Right renal cortex interstitium (tissue), 3 donors: ENCODE results near the gene ADAMTSL1. TPM values are rescaled to one million over a fixed set of nuclear protein-coding genes. Genes with fewer than 3 reads are reported as not detected.
A peak's percentile ranks its signal among the peaks of the same experiment; 100 is the strongest.

ENCODE experiments used
- DNase-seq, 3 donors: peaks; one replicate each; pipeline ENCODE4 v3.0.0-alpha.2; 2013; ENCODE audit warnings: low read depth in 3 of 3, low spot score in 2 of 3
- polyA plus RNA-seq, 3 donors: library from polyadenylated mRNA; unstranded; fragments of 120-200 nt; gene quantifications; one replicate each; pipeline ENCODE4 v1.2.1, GENCODE V29; 2013; ENCODE audit not compliant: insufficient read length in 3 of 3

Gene ADAMTSL1
- polyA plus RNA-seq, 3 donors: 11.3 to 16.5 (median 16.1) TPM

DNA sequence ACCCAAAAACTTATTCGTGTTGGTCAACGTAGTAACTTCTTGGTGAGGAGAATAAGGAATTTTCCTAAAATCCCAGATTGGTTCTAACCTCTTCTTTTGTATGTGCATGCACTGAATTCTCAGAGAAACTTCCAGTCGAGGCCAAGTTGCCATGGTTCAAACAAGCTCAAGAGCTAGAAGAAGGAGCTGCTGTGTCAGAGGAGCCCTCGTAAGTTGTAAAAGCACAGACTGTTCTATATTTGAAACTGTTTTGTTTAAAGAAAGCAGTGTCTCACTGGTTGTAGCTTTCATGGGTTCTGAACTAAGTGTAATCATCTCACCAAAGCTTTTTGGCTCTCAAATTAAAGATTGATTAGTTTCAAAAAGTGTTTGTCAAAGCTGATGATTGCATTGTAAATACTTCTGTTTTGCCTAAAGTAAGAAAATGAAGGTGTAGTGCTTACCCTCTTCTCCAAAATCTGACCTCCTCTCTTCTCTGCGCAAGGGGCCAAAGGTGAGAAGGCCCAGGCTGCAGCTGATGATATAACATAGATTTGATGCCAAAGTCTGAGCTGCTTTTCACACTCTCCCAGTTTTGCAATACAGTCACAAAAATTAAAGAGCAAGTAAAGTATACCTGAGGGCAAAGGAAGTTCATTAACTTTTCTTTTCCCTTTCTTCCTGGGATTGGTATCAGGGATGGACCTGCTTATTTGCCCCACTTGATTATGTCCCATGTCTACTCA is 210.8 kb downstream of the ADAMTSL1 start:
- no peak for DNase-seq

DNA sequence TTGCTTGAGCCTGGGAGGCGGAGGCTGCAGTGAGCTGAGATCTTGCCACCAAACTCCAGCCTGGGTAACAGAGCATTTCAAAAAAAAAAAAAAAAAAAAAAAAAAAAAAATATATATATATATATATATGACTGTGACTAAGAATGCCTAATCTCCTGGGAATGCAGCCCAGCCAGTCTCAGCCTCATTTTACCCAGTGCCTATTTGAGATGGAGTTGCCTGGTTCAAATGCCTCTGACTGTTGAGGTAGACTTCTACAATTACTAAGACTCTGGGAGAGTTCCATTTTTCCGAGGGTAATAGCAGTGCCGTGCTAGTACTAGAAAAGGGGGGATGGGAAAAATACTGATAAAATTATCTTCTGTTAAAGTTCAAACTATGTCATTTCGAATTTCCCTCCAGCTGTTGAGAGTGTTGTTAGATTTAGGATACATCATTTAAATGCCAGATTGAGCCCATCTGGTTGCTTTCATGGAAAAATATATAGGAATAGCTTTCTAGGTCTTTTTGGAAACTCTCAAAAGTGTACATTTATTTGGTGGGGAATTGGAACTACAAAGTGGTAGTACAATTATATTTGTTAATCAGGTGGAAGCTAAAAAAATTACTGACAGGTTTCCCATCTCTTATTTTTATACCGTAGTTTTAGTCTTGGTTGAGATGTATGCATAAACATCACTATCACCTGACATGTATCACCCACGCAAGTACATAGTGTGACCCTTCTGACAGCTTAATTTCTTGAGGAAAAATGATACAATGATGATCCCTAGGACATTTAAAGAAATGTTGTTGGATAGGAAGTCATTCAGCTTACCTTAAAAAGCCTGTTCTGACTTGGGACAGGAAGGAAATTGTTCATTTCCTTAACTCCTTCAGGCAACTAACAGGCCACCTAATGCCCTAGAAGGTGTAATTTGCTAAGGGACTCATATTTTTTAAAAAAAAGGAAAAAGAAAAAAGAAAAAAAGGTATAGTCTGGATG is 214.9 kb downstream of the ADAMTSL1 start:
- no peak for DNase-seq

DNA sequence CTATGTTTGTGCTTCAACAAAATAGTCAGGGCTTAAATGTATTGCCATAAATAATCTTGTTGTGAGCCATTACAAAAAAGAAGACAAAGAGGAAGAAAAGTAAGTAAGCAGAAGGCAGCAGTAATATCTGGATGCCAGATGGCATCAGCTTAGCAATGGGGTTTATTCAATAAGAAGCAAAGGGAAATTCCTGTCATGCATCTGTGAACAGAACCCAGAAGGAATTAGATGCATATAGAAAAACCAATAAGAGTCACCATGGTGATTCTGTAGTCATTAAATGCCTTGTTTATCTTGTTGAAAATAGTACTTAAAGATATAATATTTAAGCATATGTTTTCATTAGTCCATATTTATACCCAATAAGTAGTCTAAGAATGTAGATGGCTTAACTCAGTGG is 216.0 kb downstream of the ADAMTSL1 start:
- no peak for DNase-seq

DNA sequence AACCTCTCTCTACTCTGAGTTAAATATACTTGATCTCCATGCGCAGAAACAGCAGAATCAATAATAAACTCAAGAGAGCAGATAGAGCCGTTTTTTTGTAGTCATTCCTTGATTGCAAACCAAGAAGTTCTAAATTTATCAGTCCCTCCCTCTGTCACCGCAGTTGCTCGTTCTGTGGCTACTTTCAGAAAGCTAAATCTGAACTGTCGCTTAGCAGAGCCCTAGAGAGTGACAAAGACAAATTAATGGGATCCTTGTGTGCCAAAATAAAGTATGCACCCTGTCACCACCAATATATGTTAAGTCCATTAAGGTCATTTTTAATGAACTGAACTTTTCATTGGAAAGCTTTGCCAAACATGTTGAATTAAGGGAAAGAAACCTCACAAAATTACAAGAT is 218.3 kb downstream of the ADAMTSL1 start:
- no peak for DNase-seq

DNA sequence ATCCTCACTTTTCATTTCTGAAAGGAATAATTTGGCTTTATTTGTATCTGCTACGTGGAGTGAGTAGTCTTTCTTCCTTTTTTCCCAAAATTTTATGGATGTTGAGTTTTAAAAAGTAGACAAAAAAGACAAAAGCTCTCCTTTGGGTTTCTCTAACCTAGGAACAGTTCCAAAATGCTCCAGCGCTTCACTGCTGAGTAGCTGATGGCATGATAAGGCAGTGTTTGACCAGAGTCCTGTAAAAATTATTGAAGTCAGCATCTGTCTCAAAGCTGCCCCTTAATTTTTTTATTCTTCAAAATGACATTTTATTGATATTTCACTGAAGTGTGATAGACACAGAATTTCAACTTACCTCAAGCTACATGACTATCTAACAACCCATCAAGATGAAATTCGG is 219.0 kb downstream of the ADAMTSL1 start:
- no peak for DNase-seq

DNA sequence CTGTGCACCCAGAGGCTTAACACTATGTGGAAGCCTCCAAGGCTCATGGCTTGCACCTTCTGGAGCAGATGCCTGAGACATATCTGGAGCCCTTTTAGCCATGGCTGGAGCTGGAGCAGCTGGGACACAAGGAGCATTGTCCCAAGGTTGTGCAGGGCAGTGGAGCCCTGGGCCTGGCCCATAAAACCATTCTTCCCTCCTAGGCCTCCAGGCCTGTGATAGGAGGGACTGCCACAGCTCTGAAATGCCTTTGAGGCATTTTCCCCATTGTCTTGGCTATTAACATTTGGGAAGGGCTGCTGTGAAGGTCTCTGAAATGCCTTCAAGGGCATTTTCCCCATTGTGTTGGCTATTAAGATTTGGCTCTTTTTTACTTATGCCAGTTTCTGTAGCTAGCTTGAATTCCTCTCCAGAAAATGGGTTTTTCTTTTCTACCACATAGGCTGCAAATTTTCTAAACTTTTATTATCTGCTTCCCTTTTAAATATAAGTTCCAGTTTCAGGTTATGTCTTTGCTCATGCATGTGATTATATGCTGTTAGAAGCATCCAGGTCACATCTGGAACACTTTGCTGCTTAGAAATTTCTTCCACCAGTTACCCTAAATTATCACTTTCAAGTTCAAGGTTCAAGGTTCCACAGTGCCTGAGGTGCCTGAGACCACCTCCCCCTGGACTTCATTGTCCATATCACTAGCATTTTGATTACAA is 221.2 kb downstream of the ADAMTSL1 start:
- DNase-seq: no peak

DNA sequence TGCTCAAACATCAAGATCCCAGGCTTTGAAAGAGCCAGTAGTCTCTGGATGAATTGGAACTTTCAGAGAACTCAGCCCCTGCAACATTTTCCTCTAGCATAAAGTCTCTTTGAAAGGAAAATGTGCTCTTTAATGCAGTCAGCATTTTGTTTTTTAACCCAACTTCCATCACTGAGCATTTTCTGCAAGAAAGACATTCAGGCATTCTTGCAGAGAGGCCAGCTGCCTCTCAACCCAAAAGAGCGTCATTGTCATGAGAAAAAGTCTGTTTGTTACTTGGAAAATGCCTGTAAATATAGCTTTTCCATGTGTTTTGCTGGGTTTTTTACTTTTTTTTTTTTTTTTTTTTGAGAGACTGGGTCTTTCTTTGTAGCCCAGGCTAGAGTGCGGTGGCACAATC is 225.0 kb downstream of the ADAMTSL1 start:
- DNase-seq: no peak

DNA sequence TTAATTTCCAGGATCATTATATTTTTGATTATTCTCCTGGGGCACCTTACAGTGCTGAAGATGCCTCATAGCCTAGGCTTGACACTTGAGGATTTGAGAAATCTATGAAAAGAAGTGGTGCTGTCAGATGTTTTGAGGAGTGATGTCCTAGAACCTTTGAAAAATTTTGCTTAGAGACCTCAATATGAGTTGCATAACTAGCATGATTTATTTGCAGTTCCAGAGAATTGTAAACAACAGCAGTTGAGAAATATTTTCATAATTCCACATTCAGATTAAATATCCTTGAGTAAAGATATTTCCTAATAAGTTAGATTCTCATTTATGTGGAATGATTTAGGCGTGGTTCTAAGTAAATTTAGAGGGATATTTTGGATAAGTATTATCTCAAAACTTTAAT is 225.8 kb downstream of the ADAMTSL1 start:
- DNase-seq: no peak

DNA sequence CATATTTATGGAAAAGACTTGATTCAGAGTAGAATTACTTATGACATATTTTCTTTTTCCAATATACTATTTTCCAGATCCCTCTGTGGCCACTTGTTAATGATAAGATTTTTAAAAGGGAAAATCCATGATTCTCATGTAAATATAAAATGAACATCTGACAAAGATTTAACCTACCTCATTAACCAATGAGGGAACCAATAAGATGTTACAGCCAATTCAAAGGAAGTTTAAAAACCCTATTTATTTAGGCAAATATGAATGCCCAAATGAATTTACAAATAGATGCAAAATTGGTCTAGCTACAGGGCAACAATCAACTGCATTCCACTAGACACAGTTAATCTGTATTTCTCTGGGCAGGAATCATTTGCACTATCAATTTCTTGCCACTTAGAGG is 226.8 kb downstream of the ADAMTSL1 start:
- no peak for DNase-seq

DNA sequence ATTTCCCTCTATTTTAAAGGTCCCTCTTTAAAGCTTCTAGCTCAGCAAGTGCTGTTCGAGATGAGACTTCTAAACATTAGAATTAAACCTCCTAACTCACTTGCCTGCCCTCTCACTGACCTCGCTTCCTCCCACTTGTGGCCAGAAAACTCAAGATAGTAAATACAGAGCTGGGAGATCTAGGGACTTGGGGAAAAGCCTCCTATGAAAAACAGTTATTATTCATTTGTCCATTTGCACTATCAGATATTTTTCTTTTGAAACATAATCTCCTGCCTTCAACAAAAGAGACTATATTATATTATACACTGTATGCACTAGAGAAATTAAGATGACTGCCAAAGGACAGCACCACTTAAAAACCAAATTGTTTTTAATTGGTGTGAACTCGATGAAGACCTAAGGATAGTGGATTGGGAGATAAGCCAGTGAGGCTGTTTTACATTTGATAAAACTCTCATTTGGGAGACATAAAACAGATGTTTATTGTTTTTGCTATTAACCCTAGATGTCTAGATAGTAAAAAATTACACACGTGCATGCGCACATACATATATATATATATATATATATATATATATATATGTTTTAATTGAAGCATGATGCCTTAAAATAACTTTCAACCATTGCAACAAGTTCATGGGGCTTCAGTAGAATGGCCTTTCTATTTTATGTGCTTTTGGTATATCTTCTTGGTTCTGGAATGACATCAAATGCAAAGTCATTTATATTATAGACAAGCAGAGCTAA is 229.4 kb downstream of the ADAMTSL1 start:
- peak in 1 of 3 donors; percentile 45 for DNase-seq

DNA sequence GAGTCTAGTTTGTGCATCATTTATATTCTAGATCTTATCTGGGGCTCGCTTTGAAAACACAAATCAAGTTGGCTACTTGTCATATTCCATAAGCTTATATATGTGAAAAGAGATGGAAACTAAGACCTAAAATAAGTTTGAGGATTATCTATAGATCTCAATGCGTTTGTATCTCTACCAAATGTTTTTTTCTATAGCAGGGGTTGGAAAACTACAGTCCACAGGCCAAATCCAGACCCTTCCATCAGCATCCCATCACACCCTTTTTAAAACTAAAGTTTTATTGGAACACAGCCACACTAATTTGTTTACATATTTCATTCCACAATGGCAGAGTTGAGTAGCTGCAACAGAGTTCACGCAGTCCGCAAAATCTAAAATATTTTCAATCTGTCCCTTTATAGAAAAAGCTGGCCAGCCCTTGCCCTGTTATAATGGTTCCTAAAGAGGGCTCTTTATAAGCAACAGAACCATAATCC is 230.0 kb downstream of the ADAMTSL1 start:
- DNase-seq: no peak

DNA sequence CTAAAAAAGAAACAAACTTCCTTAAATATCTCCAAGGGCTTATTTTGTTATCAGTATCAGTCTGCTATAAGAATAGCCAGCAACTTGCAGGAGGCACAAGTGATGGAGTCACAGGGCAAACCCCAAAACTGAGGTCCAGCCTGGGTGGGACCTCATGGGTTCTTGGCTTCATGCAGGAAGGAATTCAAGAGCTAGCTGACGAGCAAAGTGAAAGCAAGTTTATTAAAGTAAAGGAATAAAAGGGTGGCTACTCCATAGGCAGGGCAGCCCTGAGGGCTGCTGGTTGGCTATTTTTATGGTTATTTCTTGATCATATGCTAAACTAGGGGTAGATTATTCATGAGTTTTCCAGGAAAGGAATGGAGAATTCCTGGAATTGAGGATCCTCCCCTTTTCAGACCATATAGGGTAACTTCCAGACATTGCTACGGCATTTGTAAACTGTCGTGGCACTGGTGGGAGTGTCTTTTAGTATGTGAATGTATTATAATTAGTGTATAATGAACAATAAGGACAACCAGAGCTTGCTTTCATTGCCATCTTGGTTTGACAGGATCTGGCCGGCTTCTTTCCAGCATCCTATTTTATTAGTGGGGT is 231.9 kb downstream of the ADAMTSL1 start:
- no peak for DNase-seq

DNA sequence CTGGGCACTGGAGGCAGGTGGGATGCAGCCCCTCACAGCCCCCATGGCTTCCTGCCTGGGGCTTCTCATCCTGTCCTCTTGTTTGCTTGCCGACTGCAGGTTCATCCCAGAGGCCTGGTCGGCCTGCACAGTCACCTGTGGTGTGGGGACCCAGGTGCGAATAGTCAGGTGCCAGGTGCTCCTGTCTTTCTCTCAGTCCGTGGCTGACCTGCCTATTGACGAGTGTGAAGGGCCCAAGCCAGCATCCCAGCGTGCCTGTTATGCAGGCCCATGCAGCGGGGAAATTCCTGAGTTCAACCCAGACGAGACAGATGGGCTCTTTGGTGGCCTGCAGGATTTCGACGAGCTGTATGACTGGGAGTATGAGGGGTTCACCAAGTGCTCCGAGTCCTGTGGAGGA is 232.7 kb downstream of the ADAMTSL1 start:
- DNase-seq: no peak

DNA sequence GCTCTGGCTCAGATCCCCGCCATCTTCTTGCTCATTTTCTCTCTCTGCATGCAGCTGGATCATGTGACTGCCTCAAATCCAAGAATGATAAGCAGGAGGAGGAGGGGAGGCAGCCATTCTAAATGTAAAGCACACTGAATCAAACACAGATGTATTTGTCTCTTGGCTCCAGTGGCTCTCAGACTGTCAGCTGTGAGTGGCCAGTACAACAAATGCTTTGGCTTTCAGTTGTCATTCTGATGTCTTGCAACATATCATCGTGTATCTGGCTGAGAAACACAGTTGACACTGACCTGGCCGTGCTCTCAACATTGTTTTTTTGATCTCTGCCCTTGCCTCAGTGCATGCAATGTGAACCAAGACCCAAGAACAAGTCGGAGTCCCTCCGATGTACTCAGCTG is 233.1 kb downstream of the ADAMTSL1 start:
- DNase-seq: no peak

DNA sequence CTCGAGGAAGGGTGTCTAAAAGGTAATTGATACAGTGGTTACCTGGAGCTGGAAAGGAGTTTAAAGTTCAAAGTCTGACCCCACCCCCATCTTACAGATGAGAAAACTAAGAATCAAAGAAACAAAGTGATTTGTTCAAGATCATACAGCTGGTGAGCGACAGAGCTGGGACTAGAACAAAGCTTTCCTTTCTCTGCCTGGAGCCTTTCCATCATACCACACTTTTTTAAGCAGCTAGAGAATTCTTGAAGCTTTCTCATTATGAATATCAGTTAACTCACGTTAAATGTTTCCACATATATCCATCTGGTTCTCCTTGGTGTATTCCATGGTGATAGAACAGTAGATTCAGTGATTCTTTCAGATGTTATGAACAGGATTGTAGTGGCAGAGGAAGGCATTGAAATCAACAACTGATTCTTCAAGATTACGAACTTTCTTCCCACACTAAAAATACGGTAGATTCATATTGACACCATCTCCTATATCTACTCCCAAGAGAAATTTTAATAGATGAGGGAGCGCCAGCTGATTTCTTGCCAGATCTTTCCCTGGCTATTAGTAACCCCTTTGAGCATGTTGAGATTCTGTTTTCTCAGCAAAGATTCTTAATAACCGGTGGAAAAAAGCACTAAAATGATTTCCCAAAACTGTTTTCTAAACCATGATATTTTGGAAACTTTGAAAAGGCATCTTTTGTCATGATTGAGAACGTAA is 233.7 kb downstream of the ADAMTSL1 start:
- no peak for DNase-seq

DNA sequence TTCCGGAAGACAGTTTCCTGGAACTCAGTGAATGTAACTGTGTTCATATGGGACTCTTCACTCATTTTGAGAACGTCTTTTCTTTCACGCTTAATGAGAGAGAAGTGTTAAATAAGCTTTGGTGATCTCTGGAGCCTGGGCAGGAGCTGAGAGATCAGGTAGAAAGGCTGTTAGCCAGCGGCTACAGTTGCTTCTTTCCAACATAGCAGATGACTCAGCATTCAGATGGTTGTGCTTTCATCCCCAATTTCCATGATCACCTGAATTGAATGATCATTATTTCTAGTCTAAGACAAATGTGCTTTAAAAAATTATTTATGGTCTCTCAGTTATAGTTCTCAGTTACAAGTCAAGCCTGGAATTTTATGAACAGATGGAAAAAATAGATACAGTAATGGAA is 234.5 kb downstream of the ADAMTSL1 start:
- DNase-seq: no peak

DNA sequence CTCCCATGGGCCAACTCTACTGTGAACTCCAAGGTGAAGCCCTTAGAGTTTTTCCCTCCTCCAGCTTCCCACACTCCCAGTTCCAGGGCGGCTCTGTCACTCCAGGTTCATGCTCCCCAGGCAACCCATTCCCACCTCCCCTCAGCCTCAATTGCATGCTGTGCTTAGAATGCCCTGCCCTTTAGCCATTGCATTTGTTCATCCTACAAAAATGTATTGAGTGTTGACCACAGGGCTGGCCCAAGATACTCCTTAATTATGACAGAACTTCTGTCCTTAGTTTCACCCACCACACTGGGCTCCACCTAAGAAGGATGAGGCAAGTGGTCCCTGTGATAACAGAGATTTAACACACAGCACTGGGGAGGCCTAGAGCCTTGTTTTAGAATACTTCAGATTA is 236.1 kb downstream of the ADAMTSL1 start:
- no peak for DNase-seq

DNA sequence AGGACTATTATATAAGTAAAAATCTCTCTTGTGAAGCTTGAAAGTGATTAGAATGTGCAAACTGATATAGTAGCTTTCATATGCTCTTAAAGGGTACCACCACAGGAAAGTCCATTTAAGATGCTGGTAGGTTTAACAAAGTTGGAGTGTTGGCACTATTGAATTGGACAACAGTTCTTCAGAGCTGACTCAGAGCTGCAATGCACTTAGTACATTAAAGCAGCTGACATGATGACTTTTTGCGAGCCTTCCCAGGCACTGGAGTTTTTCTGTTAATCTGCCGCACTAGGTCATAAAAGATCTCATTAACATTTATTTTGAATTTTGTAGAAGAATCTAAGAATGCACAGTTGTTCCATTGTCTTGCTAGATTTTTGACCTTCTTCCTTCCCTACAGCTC is 243.8 kb downstream of the ADAMTSL1 start:
- DNase-seq: no peak

DNA sequence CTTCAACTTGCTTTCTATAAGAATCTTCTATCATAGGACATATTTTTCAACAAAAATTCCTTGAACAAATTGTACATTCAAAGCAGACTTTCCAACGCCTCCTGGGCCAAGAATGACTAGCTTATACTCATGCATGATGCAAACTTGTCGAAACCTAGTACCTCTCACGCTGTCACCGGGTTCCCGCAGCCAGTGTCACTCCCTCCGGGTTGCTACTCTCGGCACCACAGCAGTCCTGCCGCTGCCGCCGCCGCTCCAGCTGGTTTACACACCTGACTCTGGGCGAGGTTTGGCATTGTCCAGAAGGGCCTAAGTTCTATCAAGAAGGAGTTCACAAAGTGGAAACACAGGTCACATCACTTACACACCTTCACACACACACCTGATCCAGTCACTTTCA is 244.4 kb downstream of the ADAMTSL1 start:
- DNase-seq: no peak
